GM10266 (cell line): ENCODE results near the gene PCDH15.

ENCODE experiments used
- DNase-seq: peaks from one replicate; pipeline ENCODE4 v3.0.0; 2012; ENCODE audit errors: extremely low spot score
- TF ChIP-seq, protein P1 (sequence below): IDR thresholded peaks from 2 replicates; pipeline ENCODE4 v1.5.1; 2012; ENCODE audit warnings: mild to moderate bottlenecking, low read depth; ENCODE audit not compliant: control insufficient read depth, insufficient read depth; ENCODE audit errors: missing control alignments

Gene PCDH15

DNA sequence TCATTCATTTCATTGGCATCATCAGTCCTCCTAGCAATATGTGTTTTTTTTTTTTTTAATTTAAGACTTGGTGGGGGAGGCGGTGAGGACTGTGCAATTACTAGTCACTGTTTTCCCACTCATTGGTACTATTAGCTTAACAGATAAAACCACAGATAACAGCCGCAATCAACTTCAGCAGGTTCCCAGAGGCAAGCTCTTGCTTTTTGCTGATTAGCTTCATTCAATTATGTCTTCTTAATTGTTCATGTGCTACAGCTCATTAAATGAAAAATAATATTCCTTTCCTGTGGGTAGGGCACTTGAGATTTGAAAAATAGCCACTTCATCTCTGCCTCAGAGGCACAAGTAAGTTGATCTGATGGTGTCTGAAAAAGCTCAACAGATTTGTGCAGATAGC lies 215.5 kb downstream of the PCDH15 start:
- TF ChIP-seq, protein P1, sequence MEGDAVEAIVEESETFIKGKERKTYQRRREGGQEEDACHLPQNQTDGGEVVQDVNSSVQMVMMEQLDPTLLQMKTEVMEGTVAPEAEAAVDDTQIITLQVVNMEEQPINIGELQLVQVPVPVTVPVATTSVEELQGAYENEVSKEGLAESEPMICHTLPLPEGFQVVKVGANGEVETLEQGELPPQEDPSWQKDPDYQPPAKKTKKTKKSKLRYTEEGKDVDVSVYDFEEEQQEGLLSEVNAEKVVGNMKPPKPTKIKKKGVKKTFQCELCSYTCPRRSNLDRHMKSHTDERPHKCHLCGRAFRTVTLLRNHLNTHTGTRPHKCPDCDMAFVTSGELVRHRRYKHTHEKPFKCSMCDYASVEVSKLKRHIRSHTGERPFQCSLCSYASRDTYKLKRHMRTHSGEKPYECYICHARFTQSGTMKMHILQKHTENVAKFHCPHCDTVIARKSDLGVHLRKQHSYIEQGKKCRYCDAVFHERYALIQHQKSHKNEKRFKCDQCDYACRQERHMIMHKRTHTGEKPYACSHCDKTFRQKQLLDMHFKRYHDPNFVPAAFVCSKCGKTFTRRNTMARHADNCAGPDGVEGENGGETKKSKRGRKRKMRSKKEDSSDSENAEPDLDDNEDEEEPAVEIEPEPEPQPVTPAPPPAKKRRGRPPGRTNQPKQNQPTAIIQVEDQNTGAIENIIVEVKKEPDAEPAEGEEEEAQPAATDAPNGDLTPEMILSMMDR, result no peak
- no peak for DNase-seq

- TF ChIP-seq, protein P1, result no peak
- no peak for DNase-seq
Observed at GRCh38 chr10:54577682-54578081, 223.3 kb downstream of the PCDH15 start.

DNA sequence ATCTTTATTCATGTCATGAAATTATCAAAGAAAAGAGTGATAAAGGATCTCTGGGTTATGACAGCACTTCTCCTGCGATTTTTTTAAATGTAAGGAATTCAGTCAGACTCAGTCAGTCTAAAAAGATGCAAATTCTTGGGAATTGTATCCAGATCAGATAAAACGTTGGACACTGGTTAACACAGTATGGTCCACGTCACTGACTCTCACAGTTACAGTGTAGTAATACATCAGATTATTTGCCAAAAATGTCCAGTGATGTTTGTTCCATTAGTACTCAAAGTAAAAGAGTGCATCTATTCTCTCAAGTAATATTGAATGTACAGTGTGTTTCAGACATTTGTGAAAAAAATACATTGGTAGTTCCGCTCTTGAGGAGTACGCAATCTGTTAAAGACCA lies 224.5 kb downstream of the PCDH15 start:
- TF ChIP-seq, protein P1, result no peak
- DNase-seq, result no peak

DNA sequence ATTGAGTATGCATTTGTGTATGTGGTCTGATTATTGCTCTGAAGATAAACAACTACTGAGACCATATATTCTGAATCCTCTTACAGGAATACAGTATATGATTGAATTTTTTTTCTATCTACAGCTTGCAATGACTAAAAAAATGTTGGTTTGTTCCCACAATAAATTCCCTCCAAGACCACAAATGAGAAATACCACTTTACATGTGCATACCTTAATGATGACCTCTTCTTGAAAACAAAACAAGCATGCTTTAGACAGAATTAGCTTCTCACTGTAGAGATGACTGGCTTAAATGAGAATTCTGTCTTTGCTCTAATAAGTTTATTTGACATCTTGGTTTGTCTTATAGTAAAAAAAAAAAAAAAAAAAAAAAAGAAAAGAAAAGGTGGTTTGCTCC lies 241.5 kb downstream of the PCDH15 start:
- no peak for DNase-seq
- TF ChIP-seq, protein P1, result no peak

DNA sequence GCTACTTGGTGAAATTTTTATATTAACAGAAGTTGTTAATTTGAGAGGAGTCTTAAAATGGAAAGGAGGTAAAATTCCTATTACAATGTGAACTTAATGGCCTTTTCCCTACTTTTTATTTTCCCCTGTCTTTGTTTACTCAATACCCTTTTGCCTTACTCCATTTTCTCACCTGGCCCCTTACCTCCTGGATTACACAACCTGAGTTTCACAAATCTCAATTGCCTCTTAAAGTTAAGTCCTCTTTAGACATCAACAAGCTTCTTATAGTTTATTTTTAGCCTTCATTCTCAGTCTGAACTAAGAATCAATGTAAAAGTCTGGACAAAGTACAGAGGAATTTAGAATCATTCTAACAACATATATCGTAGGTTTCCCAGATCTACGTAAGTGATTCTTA lies 247.0 kb downstream of the PCDH15 start:
- TF ChIP-seq, protein P1, result no peak
- DNase-seq, result no peak

GRCh38 chr10:54550016-54550415 lies 251.0 kb downstream of the PCDH15 start:
- no peak for DNase-seq

GRCh38 chr10:54531296-54531695 lies 269.7 kb downstream of the PCDH15 start:
- DNase-seq, result no peak
- TF ChIP-seq, protein P1, result no peak

More at GRCh38 chr10:54550016-54550415, 251.0 kb downstream of the PCDH15 start:
- TF ChIP-seq, protein P1, result no peak
